HG03095 (cell line): ENCODE data around the gene MAP7D3.
"Not testable (repeated sequence)": the region's sequence is repeated elsewhere in the genome, so short reads cannot be mapped to it uniquely, and the experiment has no call there.

ENCODE experiments used
- ATAC-seq: cut with Tn5 transposase; IDR thresholded peaks from one replicate; pipeline ENCODE4 v1.9.1; 2021; ENCODE audit warnings: moderate library complexity; ENCODE audit not compliant: unreplicated experiment

MAP7D3 gene

GRCh38 chrX:136251041-136251991 is at the start of gene MAP7D3:
TSS of gene MAP7D3 (minus strand) at chrX:136251400. CDS start at chrX:136251358, 42 bp downstream.
- peak; percentile 83 for ATAC-seq

- ATAC-seq: not testable (repeated sequence)
Observed at GRCh38 chrX:136300721-136301120, 49.5 kb upstream of the MAP7D3 start, which contains the start of gene ADGRG4. TSS of gene ADGRG4 (plus strand) at chrX:136300963. CDS start at chrX:136308778, 7,815 bp downstream.

- no peak for ATAC-seq
Observed at GRCh38 chrX:136295380-136295779, 44.2 kb upstream of the MAP7D3 start.

GRCh38 chrX:136292656-136293055 is 41.5 kb upstream of the MAP7D3 start:
- no peak for ATAC-seq

- ATAC-seq: no peak
Observed at GRCh38 chrX:136291824-136292223, 40.6 kb upstream of the MAP7D3 start.

GRCh38 chrX:136286375-136286774 is 35.2 kb upstream of the MAP7D3 start:
- not testable (repeated sequence) for ATAC-seq

GRCh38 chrX:136275553-136275952 is 24.4 kb upstream of the MAP7D3 start:
- no peak for ATAC-seq

- ATAC-seq: no peak
Observed at GRCh38 chrX:136273986-136274385, 22.8 kb upstream of the MAP7D3 start.

GRCh38 chrX:136272325-136272724 is 21.1 kb upstream of the MAP7D3 start:
- ATAC-seq: no peak

GRCh38 chrX:136271300-136271699 is 20.1 kb upstream of the MAP7D3 start:
- ATAC-seq: peak; percentile 46

- no peak for ATAC-seq
Observed at GRCh38 chrX:136269921-136270320, 18.7 kb upstream of the MAP7D3 start.

- ATAC-seq: peak; percentile 50
Observed at GRCh38 chrX:136268051-136269048, 17.1 kb upstream of the MAP7D3 start.

- ATAC-seq: no peak
Observed at GRCh38 chrX:136266828-136267227, 15.6 kb upstream of the MAP7D3 start.

- ATAC-seq: no peak
Observed at GRCh38 chrX:136262812-136263315, 11.7 kb upstream of the MAP7D3 start.

GRCh38 chrX:136262243-136262642 is 11.0 kb upstream of the MAP7D3 start:
- ATAC-seq: no peak

- ATAC-seq: no peak
Observed at GRCh38 chrX:136261321-136261720, 10.1 kb upstream of the MAP7D3 start.

- no peak for ATAC-seq
Observed at GRCh38 chrX:136260776-136261175, 9.6 kb upstream of the MAP7D3 start.

- ATAC-seq: no peak
Observed at GRCh38 chrX:136259543-136259942, 8.3 kb upstream of the MAP7D3 start.

- ATAC-seq: no peak
Observed at GRCh38 chrX:136258951-136259350, 7.8 kb upstream of the MAP7D3 start.

GRCh38 chrX:136256026-136256425 is 4.8 kb upstream of the MAP7D3 start:
- no peak for ATAC-seq

- no peak for ATAC-seq
Observed at GRCh38 chrX:136255541-136255940, 4.3 kb upstream of the MAP7D3 start.
